Measurements from ENCODE around the gene APOBEC3A. TPM values are rescaled to one million over a fixed set of nuclear protein-coding genes. Genes with fewer than 3 reads are reported as not detected.
"Not testable (repeated sequence)": the region's sequence is repeated elsewhere in the genome, so short reads cannot be mapped to it uniquely, and the experiment has no call there.

Gene APOBEC3A
- total and polyA plus RNA-seq, 4 donors: 1.4 to 7.3 (median 4.4) TPM; not detected in 1

DNA sequence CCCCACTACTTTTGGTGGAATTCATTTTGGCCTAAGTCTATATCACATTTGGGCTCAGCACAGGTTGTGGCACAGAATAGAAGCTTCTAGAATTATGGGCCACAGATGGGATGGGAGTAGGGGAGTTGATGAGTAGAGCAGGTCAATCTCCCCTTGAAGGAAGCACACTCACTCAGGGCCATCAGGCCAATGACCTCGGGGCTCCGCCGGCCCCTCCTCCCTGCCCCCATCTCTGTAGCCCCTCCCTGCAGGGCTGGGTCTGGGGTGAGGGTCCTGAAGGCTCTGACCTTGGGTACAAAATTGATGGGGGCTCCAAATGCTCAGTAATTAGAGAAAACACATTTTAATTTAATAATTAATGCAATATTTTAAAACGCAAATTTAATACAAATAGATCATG is 3.3 kb downstream of the APOBEC3A start:
- ATAC-seq (ENCODE audit: low FRiP score); H3K36me3 ChIP-seq (ENCODE audit: control insufficient read depth in 1 of 2, insufficient read depth in 2 of 2, low read length in 1 of 2); H3K9me3 ChIP-seq (ENCODE audit: control insufficient read depth, low read length); DNase-seq; H3K27me3 ChIP-seq (ENCODE audit: control insufficient read depth in 1 of 2, insufficient read depth in 2 of 2, low read length in 1 of 2); H3K4me3 ChIP-seq (ENCODE audit: low read length in 2 of 2); H3K27ac ChIP-seq (ENCODE audit: low read depth in 1 of 2, low read length in 2 of 2); intact Hi-C loops (cut with DNase I); H3K4me1 ChIP-seq (ENCODE audit: control insufficient read depth in 1 of 2, insufficient read depth in 2 of 2, low read length in 2 of 2): not testable (repeated sequence)
- WGBS, 2 donors: 77 to 88% methylated on average over 3 to 4 of the region's 4 CpGs

DNA sequence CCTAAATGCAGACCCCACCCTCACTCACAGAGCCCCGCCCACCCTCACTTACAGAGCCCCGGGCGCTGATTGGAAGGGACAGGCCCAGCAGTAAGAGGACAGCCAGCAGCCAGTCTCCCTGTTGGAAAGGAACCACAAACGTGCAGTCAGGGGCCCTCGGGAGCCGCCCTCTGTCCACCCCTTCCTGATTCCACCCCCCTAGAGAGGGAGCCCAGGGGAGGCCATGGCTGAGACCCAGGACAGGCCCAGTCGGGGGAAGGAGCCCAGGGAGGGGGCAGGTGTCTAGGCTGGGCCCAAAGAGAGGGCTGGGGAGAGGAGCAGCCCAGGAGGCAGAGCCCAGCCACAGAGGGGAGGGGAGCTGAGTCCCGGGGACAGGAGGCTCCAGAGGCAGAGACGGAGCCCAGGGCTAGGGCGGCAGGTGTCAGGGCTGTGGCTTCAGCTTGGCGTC is 5.9 kb downstream of the APOBEC3A start:
- H3K4me1 ChIP-seq (ENCODE audit: control insufficient read depth in 1 of 2, insufficient read depth in 2 of 2, low read length in 2 of 2); H3K27me3 ChIP-seq (ENCODE audit: control insufficient read depth in 1 of 2, insufficient read depth in 2 of 2, low read length in 1 of 2); H3K9me3 ChIP-seq (ENCODE audit: control insufficient read depth, low read length); DNase-seq; ATAC-seq (ENCODE audit: low FRiP score); H3K4me3 ChIP-seq (ENCODE audit: low read length in 2 of 2); H3K27ac ChIP-seq (ENCODE audit: low read depth in 1 of 2, low read length in 2 of 2); intact Hi-C loops (cut with DNase I); H3K36me3 ChIP-seq (ENCODE audit: control insufficient read depth in 1 of 2, insufficient read depth in 2 of 2, low read length in 1 of 2): not testable (repeated sequence)
- 18 to 39% methylated on average over 5 to 11 of the region's 11 CpGs for WGBS, 2 donors

DNA sequence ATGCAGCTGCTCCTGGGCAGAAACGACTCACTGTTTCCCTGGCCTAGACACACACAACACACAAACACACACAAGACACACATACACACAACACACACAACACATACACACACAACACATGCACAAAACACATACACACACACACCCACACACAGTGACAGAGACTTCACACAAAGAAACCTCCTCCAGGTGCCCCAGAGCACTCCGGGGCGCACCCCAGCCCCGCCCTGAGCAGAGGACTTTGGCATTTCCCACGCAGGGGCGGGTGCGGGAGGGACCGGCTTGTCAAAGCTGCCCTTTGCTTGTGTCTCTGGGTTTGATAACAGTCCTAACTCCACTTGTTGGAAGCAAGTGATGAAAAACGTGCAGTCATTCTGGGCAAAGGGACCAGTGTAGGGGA is 6.5 kb downstream of the APOBEC3A start:
- intact Hi-C loops (cut with DNase I): no loop called here
- Histone ChIP-seq H3K27ac (ENCODE audit: low read depth in 1 of 2, low read length in 2 of 2) (no peak overlapping the region), H3K36me3 (ENCODE audit: control insufficient read depth in 1 of 2, insufficient read depth in 2 of 2, low read length in 1 of 2) (no peaks in the 10 kb centered on the region), H3K27me3 (ENCODE audit: control insufficient read depth in 1 of 2, insufficient read depth in 2 of 2, low read length in 1 of 2) (no peaks in the 10 kb centered on the region), H3K9me3 (ENCODE audit: control insufficient read depth, low read length) (no peaks in the 10 kb centered on the region), H3K4me1 (ENCODE audit: control insufficient read depth in 1 of 2, insufficient read depth in 2 of 2, low read length in 2 of 2) (no peaks in the 10 kb centered on the region), H3K4me3 (ENCODE audit: low read length in 2 of 2) (no peak overlapping the region)
- DNase-seq (peak in 1 of 2 donors; percentile 58), ATAC-seq (ENCODE audit: low FRiP score) (no peak)
- 79 to 88% methylated on average over 9 of the region's 9 CpGs for WGBS, 2 donors

GRCh38 chr22:38964306-38964705 is 6.9 kb downstream of the APOBEC3A start:
- Histone ChIP-seq H3K9me3 (ENCODE audit: control insufficient read depth, low read length) (no peaks in the 10 kb centered on the region), H3K4me3 (ENCODE audit: low read length in 2 of 2) (no peak overlapping the region), H3K27ac (ENCODE audit: low read depth in 1 of 2, low read length in 2 of 2) (no peak overlapping the region), H3K27me3 (ENCODE audit: control insufficient read depth in 1 of 2, insufficient read depth in 2 of 2, low read length in 1 of 2) (no peaks in the 10 kb centered on the region), H3K36me3 (ENCODE audit: control insufficient read depth in 1 of 2, insufficient read depth in 2 of 2, low read length in 1 of 2) (no peaks in the 10 kb centered on the region), H3K4me1 (ENCODE audit: control insufficient read depth in 1 of 2, insufficient read depth in 2 of 2, low read length in 2 of 2) (no peaks in the 10 kb centered on the region)
- intact Hi-C loops (cut with DNase I): no loop called here
- ATAC-seq (ENCODE audit: low FRiP score) (no peak), DNase-seq (peak in 1 of 2 donors; percentile 71)
- WGBS, 2 donors: 92% methylated on average over 7 of the region's 7 CpGs

GRCh38 chr22:38964989-38965388 is 7.6 kb downstream of the APOBEC3A start:
- 80 to 94% methylated on average over 4 of the region's 4 CpGs for WGBS, 2 donors
- intact Hi-C loops (cut with DNase I): no loop called here

DNA sequence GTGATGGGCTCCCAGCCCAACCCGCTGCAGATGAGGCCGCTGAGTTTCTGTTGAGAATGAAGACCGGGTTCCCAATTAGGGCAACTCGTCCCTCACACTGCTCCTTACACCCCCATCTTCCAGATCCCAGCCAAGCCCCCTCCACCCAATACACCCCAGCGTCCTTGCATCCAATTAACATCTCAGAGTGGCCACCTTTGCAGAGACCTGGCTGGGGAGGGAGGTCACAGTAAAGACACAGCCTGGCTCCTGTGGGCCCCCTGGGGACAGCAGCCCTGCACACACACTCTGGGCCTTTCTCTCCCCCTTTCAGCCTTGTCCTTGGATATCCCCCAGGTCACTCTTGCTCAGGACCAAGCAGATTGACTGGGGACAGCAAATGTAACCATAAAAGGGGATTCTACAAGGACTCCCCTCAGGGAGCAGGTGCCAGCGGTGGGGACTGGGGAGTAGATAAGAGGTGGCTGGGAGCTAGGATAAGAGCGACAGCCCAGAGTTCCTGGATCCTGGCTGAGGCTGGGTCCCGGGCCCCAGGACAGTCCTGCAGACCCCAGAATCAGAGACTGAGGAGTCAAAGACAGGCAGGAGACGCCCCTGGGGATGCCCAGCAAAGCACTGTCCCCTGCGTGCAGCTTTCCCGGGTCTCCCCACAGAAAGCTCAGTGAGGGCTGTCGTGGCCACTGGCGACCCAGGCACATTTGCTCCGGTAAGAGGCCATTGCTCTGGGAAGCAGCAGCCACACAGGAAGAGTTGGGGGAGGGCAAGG is 8.4 kb downstream of the APOBEC3A start:
- DNase-seq: peak in 1 of 2 donors; percentile 51
- ATAC-seq (ENCODE audit: low FRiP score): no peak
- Histone ChIP-seq H3K4me3 (ENCODE audit: low read length in 2 of 2) (no peak overlapping the region), H3K9me3 (ENCODE audit: control insufficient read depth, low read length) (no peaks in the 10 kb centered on the region), H3K36me3 (ENCODE audit: control insufficient read depth in 1 of 2, insufficient read depth in 2 of 2, low read length in 1 of 2) (no peaks in the 10 kb centered on the region), H3K27ac (ENCODE audit: low read depth in 1 of 2, low read length in 2 of 2) (no peak overlapping the region), H3K27me3 (ENCODE audit: control insufficient read depth in 1 of 2, insufficient read depth in 2 of 2, low read length in 1 of 2) (no peaks in the 10 kb centered on the region), H3K4me1 (ENCODE audit: control insufficient read depth in 1 of 2, insufficient read depth in 2 of 2, low read length in 2 of 2) (no peaks in the 10 kb centered on the region)
- intact Hi-C loops (cut with DNase I): no loop called here
- 86 to 90% methylated on average over 14 of the region's 14 CpGs for WGBS, 2 donors

More at GRCh38 chr22:38964989-38965388, 7.6 kb downstream of the APOBEC3A start:
- Histone ChIP-seq H3K27me3 (ENCODE audit: control insufficient read depth in 1 of 2, insufficient read depth in 2 of 2, low read length in 1 of 2) (no peaks in the 10 kb centered on the region), H3K4me1 (ENCODE audit: control insufficient read depth in 1 of 2, insufficient read depth in 2 of 2, low read length in 2 of 2) (no peaks in the 10 kb centered on the region), H3K4me3 (ENCODE audit: low read length in 2 of 2) (no peak overlapping the region), H3K9me3 (ENCODE audit: control insufficient read depth, low read length) (no peaks in the 10 kb centered on the region), H3K36me3 (ENCODE audit: control insufficient read depth in 1 of 2, insufficient read depth in 2 of 2, low read length in 1 of 2) (no peaks in the 10 kb centered on the region), H3K27ac (ENCODE audit: low read depth in 1 of 2, low read length in 2 of 2) (no peak overlapping the region)
- ATAC-seq (ENCODE audit: low FRiP score) (no peak), DNase-seq (peak in 1 of 2 donors; percentile 59)

DNA sequence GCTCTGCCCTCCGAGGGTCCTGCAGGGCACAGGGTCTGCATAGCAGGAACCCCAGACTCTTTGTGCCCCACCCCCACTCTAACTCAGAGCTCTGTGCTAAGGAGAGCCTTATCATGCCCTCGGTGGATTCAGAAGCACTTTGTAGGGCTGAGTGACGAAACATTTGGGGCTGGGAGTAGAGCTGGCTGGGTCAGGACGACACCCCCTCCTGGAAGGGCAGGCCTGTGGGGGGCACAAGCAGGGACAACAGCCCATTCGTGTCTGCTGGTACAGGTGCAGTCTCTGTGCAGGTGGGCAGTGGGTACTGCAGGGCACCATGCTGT is 8.9 kb downstream of the APOBEC3A start:
- 57 to 60% methylated on average over 5 of the region's 5 CpGs for WGBS, 2 donors

DNA sequence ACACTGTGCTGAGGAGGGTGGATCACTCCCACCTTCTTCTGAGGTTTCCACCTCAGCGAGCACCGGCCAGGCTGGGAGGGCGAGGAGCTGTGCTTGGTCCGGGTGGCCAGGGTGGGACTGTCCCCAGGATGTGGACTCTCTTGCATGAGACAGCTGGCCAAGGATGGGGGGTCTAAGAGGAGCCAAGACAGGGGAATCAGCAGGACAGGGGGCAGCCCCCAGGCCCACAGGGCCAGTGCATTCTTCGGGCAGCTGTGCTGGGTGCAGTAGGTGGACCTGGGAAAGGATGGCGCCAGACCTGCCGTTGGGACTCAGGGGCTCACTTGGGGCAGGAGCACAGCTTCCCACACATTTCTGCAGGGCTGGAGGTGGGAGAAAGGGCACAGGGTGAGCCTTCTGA is 9.5 kb downstream of the APOBEC3A start:
- 90% methylated on average over 7 of the region's 7 CpGs for WGBS, 2 donors
- intact Hi-C loops (cut with DNase I): no loop called here
- no peaks in the 10 kb centered on the region for H3K36me3 ChIP-seq (ENCODE audit: control insufficient read depth in 1 of 2, insufficient read depth in 2 of 2, low read length in 1 of 2)

More for the DNA sequence above, 8.9 kb downstream of the APOBEC3A start:
- Histone ChIP-seq H3K36me3 (ENCODE audit: control insufficient read depth in 1 of 2, insufficient read depth in 2 of 2, low read length in 1 of 2) (no peaks in the 10 kb centered on the region), H3K4me1 (ENCODE audit: control insufficient read depth in 1 of 2, insufficient read depth in 2 of 2, low read length in 2 of 2) (no peaks in the 10 kb centered on the region), H3K27ac (ENCODE audit: low read depth in 1 of 2, low read length in 2 of 2) (no peak overlapping the region), H3K4me3 (ENCODE audit: low read length in 2 of 2) (no peak overlapping the region), H3K27me3 (ENCODE audit: control insufficient read depth in 1 of 2, insufficient read depth in 2 of 2, low read length in 1 of 2) (no peaks in the 10 kb centered on the region), H3K9me3 (ENCODE audit: control insufficient read depth, low read length) (no peaks in the 10 kb centered on the region)
- DNase-seq (peak in 1 of 2 donors; percentile 42), ATAC-seq (ENCODE audit: low FRiP score) (no peak)
- intact Hi-C loops (cut with DNase I): no loop called here

More for the DNA sequence above, 9.5 kb downstream of the APOBEC3A start:
- peak in 1 of 2 donors; percentile 72 for DNase-seq
- ATAC-seq (ENCODE audit: low FRiP score): no peak
- Histone ChIP-seq H3K27ac (ENCODE audit: low read depth in 1 of 2, low read length in 2 of 2) (no peak overlapping the region), H3K9me3 (ENCODE audit: control insufficient read depth, low read length) (no peaks in the 10 kb centered on the region), H3K27me3 (ENCODE audit: control insufficient read depth in 1 of 2, insufficient read depth in 2 of 2, low read length in 1 of 2) (no peaks in the 10 kb centered on the region), H3K4me1 (ENCODE audit: control insufficient read depth in 1 of 2, insufficient read depth in 2 of 2, low read length in 2 of 2) (no peaks in the 10 kb centered on the region), H3K4me3 (ENCODE audit: low read length in 2 of 2) (no peak overlapping the region)
